ENCODE measurements around the gene NINJ2.

The NINJ2 gene

DNA sequence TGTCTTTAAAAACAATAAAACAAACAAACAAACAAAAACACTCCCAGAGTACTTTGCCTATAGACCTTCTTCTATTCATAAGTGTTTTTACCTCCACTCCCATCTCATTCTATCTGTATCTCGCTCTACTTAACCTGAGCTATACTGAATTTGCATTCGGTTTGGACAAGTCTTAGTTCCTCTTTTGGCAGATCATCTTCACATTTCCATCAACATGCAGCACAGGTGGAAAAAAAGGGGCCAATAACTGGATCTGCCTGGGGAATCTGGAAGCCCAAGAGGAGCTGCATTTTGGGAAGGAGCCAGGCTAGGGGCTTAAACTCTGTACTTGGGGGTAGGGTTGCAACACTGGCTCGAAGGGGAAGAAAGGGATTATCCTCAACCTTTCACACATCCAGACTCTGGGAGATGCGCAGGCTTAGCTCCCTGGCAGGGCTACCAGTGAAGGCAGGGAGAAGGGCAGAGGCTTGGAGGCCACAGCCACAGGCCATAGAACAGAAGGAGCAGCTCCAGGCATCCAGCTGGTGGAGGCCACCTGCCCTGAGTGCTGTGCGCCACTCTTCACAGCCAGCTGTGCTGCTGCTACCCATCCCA lies 4.1 kb downstream of the NINJ2 start:
- no peak overlapping the region for H3K27ac ChIP-seq (ENCODE audit: low read length)
- H3K79me2 ChIP-seq (ENCODE audit: insufficient read depth, low read length), result no peaks in the 10 kb centered on the region
- no peak for TF ChIP-seq EZH2 (IDR thresholded peaks at IDR 0.05; ENCODE audit: borderline replicate concordance, low read depth, low read length, severe bottlenecking)
- TF ChIP-seq, protein P1, sequence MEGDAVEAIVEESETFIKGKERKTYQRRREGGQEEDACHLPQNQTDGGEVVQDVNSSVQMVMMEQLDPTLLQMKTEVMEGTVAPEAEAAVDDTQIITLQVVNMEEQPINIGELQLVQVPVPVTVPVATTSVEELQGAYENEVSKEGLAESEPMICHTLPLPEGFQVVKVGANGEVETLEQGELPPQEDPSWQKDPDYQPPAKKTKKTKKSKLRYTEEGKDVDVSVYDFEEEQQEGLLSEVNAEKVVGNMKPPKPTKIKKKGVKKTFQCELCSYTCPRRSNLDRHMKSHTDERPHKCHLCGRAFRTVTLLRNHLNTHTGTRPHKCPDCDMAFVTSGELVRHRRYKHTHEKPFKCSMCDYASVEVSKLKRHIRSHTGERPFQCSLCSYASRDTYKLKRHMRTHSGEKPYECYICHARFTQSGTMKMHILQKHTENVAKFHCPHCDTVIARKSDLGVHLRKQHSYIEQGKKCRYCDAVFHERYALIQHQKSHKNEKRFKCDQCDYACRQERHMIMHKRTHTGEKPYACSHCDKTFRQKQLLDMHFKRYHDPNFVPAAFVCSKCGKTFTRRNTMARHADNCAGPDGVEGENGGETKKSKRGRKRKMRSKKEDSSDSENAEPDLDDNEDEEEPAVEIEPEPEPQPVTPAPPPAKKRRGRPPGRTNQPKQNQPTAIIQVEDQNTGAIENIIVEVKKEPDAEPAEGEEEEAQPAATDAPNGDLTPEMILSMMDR (IDR thresholded peaks at IDR 0.05; ENCODE audit: borderline replicate concordance, extremely low read depth, low read length, poor library complexity, severe bottlenecking), result no peak
- H2AFZ ChIP-seq (ENCODE audit: low read depth, low read length), result no peak overlapping the region
- peaks cover 21% of the 10 kb centered on the region for H3K27me3 ChIP-seq (ENCODE audit: insufficient read depth, low read length, poor library complexity)
- no peaks in the 10 kb centered on the region for H3K36me3 ChIP-seq (ENCODE audit: insufficient read depth, low read length)
- DNase-seq (no peak), ATAC-seq (ENCODE audit: insufficient read depth, low read depth) (no peak)
- no peak overlapping the region for H3K4me3 ChIP-seq (ENCODE audit: low read depth in 1 of 2, low read length in 2 of 2)
- no peaks in the 10 kb centered on the region for H3K9me3 ChIP-seq (ENCODE audit: insufficient read depth, low read length, severe bottlenecking)
- peaks cover 5% of the 10 kb centered on the region; the same call in 1 of the 2 replicates for H3K4me1 ChIP-seq (ENCODE audit: insufficient read depth, low read length)
- H3K9ac ChIP-seq (ENCODE audit: low read depth, low read length), result no peak overlapping the region
- H4K20me1 ChIP-seq (ENCODE audit: insufficient read depth, low read length), result no peaks in the 10 kb centered on the region
- no peak overlapping the region for H3K4me2 ChIP-seq (ENCODE audit: insufficient read depth, low read length)

DNA sequence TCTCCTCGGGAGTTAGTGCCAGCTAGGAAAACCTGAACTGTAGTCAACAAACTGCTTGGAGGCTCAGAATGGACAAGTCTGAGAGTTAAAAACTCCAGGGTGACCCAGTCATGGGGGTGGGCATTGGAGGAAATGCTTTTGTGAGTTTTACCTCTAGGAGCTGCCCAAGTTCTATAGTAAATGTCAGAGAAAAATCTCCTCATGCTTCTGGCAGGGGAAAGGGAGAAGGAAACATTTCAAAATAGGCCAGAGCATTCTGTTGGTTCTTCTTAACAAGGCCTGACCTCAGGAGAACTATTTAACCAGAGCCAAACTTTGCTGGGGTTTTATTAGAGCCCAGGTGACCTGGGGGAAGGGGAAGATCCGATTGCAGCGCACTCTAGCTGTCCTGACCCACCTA lies 12.3 kb downstream of the NINJ2 start:
- TF ChIP-seq EZH2 (IDR thresholded peaks at IDR 0.05; ENCODE audit: borderline replicate concordance, low read depth, low read length, severe bottlenecking), result no peak
- TF ChIP-seq, protein P1 (IDR thresholded peaks at IDR 0.05; ENCODE audit: borderline replicate concordance, extremely low read depth, low read length, poor library complexity, severe bottlenecking), result no peak
- no peak overlapping the region for H2AFZ ChIP-seq (ENCODE audit: low read depth, low read length)
- H3K9ac ChIP-seq (ENCODE audit: low read depth, low read length), result no peak overlapping the region
- H3K27me3 ChIP-seq (ENCODE audit: insufficient read depth, low read length, poor library complexity), result no peaks in the 10 kb centered on the region
- ATAC-seq (ENCODE audit: insufficient read depth, low read depth) (no peak), DNase-seq (no peak)
- no peak overlapping the region for H3K4me2 ChIP-seq (ENCODE audit: insufficient read depth, low read length)
- H4K20me1 ChIP-seq (ENCODE audit: insufficient read depth, low read length), result no peaks in the 10 kb centered on the region
- no peaks in the 10 kb centered on the region for H3K9me3 ChIP-seq (ENCODE audit: insufficient read depth, low read length, severe bottlenecking)
- H3K4me3 ChIP-seq (ENCODE audit: low read depth in 1 of 2, low read length in 2 of 2), result no peak overlapping the region
- no peaks in the 10 kb centered on the region for H3K36me3 ChIP-seq (ENCODE audit: insufficient read depth, low read length)
- no peaks in the 10 kb centered on the region for H3K4me1 ChIP-seq (ENCODE audit: insufficient read depth, low read length)
- no peaks in the 10 kb centered on the region for H3K79me2 ChIP-seq (ENCODE audit: insufficient read depth, low read length)
- no peak overlapping the region for H3K27ac ChIP-seq (ENCODE audit: low read length)

DNA sequence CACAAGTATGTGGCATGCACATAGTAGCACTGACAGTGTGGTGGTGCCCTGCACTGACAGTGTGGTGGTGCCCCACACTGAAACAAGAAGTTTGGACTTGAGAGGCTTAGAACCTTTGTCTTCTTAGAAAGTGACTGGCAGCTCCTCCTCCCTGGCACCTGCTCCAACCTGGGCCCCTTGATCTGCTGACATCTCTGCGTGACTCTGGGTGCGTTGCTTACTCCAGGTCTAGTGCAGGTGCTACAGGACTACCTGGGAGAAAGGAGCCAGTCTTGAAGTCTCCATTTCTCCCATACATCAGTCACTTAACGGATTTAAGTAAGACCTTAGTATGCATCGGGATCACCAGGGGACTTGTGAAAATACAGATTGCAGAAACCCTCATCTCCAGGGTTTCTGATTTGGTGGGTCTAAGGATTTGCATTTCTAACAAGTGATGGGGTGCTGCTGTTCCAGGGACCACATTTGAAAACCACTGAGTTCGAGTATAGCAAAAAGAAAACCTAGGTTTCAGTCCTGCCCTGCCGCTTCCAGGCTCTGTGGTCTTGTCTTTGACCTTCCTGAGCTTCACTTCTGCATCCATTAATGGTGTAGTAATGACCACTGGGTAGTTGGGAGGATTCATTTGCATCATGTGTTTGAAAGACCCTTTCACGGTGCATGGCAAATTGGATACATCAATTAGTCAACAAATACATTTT lies 15.7 kb downstream of the NINJ2 start:
- no peak overlapping the region for H3K4me2 ChIP-seq (ENCODE audit: insufficient read depth, low read length)

More for the DNA sequence above, 15.7 kb downstream of the NINJ2 start:
- Histone ChIP-seq H3K36me3 (ENCODE audit: insufficient read depth, low read length) (no peaks in the 10 kb centered on the region), H3K4me3 (ENCODE audit: low read depth in 1 of 2, low read length in 2 of 2) (no peak overlapping the region), H3K27me3 (ENCODE audit: insufficient read depth, low read length, poor library complexity) (no peaks in the 10 kb centered on the region), H3K27ac (ENCODE audit: low read length) (no peak overlapping the region), H3K4me1 (ENCODE audit: insufficient read depth, low read length) (peaks cover 14% of the 10 kb centered on the region), H4K20me1 (ENCODE audit: insufficient read depth, low read length) (no peaks in the 10 kb centered on the region), H3K79me2 (ENCODE audit: insufficient read depth, low read length) (no peaks in the 10 kb centered on the region), H3K9ac (ENCODE audit: low read depth, low read length) (no peak overlapping the region), H3K9me3 (ENCODE audit: insufficient read depth, low read length, severe bottlenecking) (no peaks in the 10 kb centered on the region), H2AFZ (ENCODE audit: low read depth, low read length) (no peak overlapping the region)
- ATAC-seq (ENCODE audit: insufficient read depth, low read depth) (no peak), DNase-seq (no peak)
- TF ChIP-seq, protein P1 (IDR thresholded peaks at IDR 0.05; ENCODE audit: borderline replicate concordance, extremely low read depth, low read length, poor library complexity, severe bottlenecking), result no peak
- no peak for TF ChIP-seq EZH2 (IDR thresholded peaks at IDR 0.05; ENCODE audit: borderline replicate concordance, low read depth, low read length, severe bottlenecking)

Measured in DND-41 (cell line).